CD4-positive, alpha-beta T cell treated with Interleukin-21 for 1 hour (primary cell): ENCODE measurements around the gene SRCIN1.
"Not testable (repeated sequence)": the region's sequence is repeated elsewhere in the genome, so short reads cannot be mapped to it uniquely, and the experiment has no call there.

ENCODE experiments used
- DNase-seq: peaks from one replicate; pipeline ENCODE4 v3.0.0-alpha.2; 2020

The SRCIN1 gene

DNA sequence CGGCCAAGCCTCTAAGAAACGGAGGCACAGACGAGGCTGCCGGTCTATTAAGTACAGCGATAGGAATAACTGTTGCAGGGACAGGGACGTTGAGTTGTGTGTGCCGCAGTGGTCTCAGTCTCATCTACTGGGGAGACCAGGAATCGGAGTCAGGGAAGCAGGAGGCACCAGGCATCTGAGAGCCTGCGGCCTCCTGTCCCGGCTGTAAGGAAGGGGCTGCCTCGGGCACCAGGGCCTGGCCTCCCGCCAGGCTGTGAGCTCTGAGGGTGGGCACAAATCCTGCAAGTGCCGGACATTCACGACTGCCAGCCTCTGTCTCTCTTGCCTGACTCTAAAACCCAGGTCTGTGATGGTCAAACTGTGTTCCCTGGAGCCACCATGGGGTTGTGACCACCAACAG, 101.5 kb downstream of the SRCIN1 start:
- no peak for DNase-seq

DNA sequence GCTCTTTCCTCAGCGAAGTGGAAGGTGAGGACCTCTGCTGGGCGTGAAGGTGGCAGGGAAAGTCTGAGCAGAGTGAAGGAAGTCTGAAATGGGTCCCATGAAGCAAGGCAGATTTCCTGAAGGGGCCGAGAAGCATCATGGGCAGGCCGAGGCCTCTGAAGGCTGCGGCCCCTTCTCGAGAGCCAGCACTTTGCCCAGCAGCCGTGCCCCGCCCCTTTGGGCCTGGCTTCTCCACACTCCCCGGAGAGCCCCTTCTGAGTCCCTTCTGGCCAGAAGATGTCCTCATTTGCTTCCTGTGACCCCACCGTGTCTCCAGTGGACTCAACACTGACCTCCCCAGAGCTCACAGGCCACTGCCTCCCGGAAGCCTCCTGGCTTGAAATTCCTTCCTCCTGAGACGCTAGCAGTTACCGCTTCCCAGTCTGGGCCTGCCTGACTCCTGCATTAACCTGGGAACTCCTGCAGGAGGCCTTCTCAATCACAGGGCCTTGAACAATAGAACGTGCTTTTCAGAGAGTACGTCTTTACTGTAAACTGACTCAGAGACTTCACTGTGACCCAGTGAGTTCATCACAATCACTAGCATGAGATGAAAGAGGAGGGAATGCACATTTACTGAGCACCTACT, 102.4 kb downstream of the SRCIN1 start:
- DNase-seq: not testable (repeated sequence)

DNA sequence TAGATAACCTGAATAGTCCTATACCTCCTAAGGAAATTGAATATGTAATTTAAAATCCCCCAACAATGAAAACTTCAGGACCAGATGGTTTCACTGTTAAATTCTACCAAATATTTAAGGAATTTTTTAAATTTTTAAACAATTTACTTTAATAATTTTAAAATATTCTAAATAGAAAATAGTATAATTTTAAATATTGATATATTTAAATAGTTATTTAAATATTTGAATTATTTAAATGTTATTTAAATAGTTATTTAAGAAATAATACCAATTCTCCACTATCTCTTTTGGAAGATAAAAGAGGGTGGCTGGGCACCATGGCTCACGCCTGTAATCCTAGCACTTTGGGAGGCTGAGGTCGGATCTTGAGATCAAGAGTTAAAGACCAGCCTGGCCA, 104.0 kb downstream of the SRCIN1 start:
- not testable (repeated sequence) for DNase-seq

DNA sequence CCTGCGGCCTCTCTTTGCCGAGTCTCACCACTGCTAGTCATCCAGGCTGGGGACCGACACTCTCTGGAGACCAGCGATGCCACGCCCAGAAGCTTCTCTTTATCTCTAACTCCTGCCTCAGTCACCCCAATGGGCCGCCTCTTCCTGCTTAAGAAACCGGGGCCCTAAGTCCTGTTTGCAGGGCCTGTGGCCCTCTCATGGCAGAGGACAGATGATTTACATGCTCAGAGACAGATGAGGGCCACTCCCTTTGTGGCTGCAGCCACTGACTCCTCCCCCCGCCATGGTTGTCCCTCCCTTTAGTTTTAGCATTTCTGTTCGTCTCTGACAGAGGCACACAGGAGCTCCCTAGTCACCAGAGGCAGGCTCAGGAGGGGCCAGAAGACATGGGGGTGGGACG, 106.5 kb downstream of the SRCIN1 start:
- not testable (repeated sequence) for DNase-seq

DNA sequence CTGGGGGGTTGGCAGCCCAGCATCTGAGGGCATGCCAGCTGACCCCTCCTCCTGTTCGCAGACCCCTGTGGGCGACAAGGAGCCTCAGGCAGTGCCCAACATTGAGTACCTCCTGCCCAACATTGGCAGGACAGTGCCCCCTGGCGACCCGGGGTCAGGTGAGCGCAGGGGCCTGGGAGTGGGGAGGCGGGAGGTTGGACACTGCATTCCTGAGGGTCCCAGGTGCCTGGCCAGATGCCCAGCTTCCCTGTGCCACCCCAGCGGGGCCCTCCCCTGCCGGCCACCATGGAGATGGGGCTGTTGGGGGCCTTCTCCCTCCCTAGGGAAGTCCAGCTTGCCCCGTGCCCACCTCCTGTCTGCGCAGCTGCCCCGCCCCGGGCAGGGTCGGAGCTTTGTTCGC, 107.4 kb downstream of the SRCIN1 start:
- DNase-seq: no peak

DNA sequence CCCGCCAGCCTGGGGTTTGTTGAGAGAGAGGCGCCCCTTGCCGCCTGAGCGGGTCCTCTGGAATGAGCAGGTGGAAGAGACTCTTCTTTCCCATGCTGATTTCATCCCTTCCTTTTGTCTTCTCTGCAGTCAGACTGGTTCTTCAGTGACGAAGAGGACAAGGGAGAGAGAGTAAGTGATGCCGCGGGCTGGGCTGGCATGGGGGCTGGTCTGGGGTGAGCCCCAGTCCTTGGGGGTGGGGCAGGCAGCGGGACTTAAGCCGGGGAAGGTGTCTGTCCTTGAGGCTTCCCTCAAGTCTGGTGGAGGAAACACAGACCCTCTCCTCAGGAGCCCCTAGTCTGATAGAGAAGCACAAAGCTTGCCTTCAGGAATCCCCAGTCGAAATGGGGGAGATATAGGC, 108.1 kb downstream of the SRCIN1 start:
- DNase-seq: not testable (repeated sequence)

DNA sequence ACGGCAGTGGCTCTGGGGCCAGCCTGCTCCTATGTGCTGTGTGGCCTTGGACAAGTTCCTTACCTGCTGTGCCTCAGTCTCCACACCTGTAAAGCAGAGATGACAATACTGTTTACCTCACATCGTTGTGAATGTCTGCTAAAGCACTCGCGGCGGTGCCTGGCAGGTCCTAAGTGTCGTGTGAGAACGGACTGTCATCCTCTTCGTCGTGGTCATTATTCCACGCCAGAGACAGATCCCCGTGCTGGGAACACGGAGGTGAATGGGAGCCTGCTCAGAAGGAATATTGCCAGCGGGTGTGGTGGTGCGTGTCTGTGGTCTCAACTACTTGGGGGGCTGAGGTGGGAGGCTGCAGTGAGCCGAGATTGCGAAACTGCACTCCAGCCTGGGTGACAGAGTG, 111.6 kb downstream of the SRCIN1 start:
- not testable (repeated sequence) for DNase-seq

DNA sequence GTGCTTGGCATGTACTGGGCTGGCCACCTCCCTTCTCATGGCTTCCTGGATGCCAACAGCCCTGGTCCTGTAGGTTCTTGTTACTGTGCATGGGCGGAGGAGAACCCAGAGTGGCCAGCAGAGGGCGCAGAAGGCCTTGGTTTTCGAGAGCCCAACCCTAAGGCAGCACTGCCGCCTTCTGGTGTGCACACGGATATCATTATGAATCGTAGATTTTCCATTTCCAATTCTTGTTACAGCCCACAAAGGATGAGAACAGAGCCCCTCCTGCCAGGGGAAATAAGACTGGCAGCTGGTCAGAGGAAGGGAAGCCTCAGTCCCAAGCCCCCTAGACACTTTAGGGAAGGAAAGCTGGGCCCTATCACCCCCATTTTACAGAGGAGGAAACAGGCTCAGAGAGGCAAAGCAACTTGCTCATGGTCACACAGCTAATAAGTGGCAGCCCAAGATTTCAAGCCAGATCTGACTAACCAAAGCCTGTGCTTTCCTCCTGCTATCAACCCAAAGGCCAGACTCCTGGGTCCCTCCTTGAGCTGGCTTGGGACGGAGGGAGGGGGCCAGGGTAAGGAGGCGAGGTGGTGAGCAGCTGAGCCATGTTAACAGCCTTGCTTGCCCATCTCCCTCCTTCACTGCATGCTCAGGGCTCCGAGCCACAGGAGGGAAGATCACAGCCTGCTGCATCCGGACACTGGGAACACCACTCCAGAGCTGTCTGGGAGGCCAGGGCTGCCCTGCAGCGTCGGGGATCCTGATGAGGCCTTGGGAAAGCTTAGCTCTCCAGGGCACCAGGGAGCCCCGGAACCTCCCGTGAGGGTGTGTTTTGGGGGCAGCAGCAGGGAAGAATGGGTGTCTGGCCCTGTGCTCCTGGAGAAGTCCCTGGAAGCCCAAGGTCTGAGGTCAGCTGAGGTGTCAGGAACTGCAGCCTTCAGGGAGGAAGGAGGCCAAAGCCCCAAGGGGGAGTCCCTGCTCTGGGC, 113.4 kb downstream of the SRCIN1 start:
- DNase-seq: peak; percentile 90

DNA sequence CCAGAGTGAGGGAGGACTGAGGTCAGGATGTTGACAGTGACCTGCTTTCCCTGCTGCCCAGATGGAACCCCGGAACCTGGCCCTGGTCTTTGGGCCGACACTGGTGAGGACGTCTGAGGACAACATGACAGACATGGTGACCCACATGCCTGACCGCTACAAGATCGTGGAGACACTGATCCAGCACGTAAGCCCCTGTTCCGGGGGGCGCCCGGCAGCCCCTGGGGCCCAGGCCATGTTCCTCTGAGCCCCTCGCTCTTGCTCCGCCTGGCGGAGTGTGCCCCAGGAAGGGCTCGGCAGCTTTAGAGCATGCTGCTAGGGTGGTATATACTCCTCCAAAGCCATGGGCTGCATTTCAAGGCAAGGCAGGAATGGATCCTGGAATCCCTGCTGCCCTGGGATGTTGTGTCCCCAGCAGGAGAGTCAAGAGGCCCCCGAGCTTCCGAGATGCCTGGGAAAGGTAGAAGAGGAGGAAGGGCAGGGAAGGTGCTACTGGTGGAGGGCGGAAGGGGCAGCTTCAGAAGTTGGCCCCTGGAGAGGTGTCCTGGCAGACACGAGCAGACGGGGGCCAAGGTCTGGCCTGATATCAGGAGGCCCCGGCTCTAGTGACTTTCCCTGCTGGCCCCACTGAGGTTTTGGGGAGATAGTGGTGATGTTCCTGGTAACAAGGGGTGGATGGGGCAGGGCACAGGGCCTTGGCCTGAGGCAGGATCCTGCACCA, 114.2 kb downstream of the SRCIN1 start:
- not testable (repeated sequence) for DNase-seq

DNA sequence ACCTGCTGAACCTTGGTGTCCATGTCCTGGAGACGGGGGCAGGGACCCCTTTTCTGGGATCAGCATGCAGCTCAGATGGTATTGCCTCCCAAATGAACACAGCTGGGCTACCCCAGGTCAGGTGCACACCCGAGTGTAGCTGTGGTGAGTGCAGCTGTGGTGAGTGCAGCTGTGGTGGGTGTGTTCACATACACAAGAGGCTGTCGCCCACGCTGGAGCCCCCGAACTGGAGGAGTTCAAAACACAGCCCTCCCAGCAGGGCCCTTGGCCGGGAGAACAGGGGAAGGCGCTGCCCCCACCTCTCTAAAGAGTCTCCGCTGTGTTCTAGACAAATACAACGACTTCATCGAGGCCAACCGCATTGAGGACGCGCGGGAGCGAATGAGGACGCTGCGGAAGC, 116.0 kb downstream of the SRCIN1 start:
- DNase-seq: not testable (repeated sequence)

DNA sequence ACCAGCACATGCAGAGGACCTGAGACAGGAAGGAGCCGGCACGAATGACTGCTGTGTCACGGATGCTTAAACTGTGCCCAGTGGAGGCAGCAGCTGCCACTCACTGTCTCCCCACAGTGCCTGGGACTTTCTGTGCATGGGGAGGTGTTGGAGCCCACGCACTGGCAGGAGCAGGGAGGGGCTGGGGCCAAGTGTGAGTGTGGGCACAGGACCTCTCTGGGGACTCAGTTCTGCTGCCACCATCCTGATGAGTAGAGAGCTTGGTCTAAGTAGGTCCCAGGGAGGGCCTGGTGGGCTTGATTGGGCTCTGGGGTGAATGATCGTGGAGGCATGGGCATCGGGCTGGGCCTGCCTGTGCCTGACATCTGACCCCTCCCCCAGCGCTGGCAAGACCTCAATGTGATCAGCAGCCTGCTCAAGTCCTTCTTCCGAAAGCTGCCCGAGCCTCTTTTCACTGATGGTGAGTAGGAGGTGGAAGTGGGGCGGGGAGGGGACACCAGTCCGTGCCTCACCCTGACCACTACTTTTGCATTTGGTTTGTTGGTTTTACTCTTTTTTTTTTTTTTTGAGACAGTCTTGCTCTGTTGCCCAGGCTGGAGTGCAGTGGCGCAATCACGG, 120.0 kb downstream of the SRCIN1 start:
- DNase-seq: peak; percentile 47

DNA sequence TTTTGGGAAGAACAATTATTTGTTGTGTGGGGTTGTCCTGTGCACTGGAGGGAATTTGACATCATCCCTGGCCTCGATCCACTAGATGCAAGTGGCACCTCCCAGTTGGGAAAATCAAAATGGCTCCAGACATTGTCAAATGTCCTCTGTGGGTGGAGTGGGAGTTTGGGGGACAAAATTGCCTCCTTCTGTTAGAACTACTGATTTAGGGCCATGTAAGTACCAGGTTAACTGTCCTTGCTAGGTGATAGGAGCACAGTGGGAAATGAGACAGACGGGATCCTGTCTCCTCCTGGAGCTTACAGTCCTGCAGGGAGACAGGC, 120.6 kb downstream of the SRCIN1 start:
- no peak for DNase-seq

DNA sequence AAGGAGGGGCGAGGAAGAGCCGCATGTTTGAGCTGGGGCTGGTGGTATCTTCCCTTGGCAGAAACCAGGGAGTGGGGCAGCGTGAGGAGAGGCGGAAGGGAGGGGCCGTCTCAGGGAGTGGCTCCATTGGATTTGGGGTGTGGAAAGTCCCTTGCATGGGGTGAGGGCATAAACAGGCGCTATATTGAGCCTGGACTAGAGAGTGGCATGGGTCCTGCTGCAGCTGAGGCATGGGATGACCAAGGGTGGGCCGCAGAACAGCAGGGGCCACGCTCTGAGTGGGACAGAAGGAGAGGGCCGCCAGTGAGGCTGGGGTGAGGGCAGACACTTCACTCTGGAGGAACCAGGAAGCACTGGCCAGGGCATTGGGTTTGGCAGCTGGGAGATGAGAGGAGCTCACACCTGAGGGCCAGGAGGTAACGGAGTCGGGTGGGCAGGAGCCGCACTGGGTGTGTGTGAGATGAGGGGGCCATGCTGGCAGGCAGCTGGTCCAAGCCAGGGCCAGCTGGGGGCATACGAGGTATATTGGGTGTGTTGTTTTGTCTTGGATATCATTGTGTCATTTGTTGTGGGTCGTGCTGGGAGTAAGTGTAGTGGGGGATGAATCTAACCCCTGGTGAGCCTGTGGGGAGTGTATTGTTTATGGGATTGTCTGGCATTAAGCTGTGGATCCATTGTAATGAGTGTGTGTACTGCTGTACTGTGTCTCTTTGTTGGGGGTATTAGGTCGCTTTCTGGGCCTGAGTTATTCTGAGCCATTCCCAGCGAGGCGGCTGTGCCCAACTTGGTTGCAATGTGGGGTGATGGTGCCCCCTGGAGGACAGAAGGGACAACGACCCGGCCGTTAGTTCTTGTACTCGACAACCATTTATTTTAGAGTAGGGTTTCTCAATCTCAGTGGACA, 121.3 kb downstream of the SRCIN1 start:
- peak; percentile 65 for DNase-seq

DNA sequence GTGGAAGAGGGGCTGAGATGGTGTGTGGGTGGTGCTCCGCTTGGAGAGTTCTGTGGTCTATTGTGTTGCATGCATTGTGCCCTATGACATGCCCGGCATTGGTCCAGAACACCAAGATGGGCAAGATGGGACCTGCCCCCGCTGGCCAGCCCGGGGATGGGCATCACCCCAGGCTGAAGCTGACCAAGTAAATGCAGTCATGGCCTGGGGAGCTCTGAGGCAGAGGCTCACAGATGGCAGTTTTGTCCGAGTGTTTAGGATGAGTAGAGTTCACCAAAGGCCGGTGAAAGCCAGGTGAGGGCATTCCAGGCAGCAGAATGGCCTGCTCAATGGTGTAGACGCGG, 123.1 kb downstream of the SRCIN1 start:
- DNase-seq: not testable (repeated sequence)

DNA sequence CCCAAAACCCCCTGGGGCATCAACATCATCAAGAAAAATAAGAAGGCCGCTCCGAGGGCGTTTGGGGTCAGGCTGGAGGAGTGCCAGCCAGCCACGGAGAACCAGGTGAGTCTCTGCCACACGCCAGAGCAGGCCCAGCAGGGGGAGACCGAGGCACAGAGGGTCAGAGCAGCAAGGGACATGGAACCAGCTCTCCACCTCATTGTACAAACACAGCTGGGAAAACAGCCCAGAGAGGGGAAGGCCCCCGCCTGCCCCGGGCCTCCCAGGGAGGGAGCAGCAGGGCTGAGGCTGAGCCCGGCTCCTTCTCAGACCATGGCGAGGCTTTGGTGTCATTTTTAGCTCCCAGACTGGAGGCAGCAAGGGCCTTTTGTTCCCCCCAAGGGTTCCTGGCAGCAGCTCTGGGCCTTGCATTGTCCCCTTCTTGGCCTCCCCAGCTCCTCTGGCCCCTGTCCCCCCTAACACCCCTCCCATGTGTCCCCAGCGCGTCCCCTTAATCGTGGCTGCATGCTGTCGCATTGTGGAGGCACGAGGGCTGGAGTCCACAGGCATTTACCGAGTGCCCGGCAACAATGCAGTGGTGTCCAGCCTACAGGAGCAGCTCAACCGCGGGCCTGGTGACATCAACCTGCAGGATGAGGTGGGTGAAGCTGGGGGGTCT, 123.6 kb downstream of the SRCIN1 start:
- DNase-seq: not testable (repeated sequence)
